Pons (tissue), 1 donor: Measurements from ENCODE around the gene MTO1.

ENCODE experiments used
- DNase-seq: peaks from one replicate; pipeline ENCODE4 v3.0.0-alpha.2; 2016; ENCODE audit warnings: low spot score

The MTO1 gene

GRCh38 chr6:73461537-73462350, at the start of gene MTO1:
Gene MTO1, plus strand, starts transcription at chr6:73461737. Its CDS starts 118 bp downstream, at chr6:73461855.
- DNase-seq: peak; percentile 94

- DNase-seq: no peak
These were observed 48.4 kb upstream of the MTO1 start for GRCh38 chr6:73413102-73413501.

- no peak for DNase-seq
These were observed 43.3 kb upstream of the MTO1 start for GRCh38 chr6:73418081-73418741.

GRCh38 chr6:73421534-73421933, 40.0 kb upstream of the MTO1 start:
- no peak for DNase-seq

- no peak for DNase-seq
These were observed 26.3 kb upstream of the MTO1 start for GRCh38 chr6:73435236-73435635.

- no peak for DNase-seq
These were observed 18.0 kb upstream of the MTO1 start for GRCh38 chr6:73443555-73443954.

- peak; percentile 29 for DNase-seq
These were observed 10.1 kb upstream of the MTO1 start for GRCh38 chr6:73451223-73452106.

- DNase-seq: peak; percentile 75
These were observed 9.5 kb upstream of the MTO1 start, which contains the start of gene CGAS for GRCh38 chr6:73452107-73452461. Gene CGAS, minus strand, starts transcription at chr6:73452297. Its CDS starts 116 bp downstream, at chr6:73452181.

- DNase-seq: no peak
These were observed 5.5 kb upstream of the MTO1 start for GRCh38 chr6:73455865-73456629.

- DNase-seq: peak; percentile 17
These were observed 2.1 kb upstream of the MTO1 start for GRCh38 chr6:73459474-73459873.

GRCh38 chr6:73460056-73460455, 1.5 kb upstream of the MTO1 start:
- DNase-seq: peak; percentile 88

GRCh38 chr6:73471686-73472290, 10.3 kb downstream of the MTO1 start:
- DNase-seq: peak; percentile 28

GRCh38 chr6:73476723-73477122, 15.2 kb downstream of the MTO1 start:
- no peak for DNase-seq

- DNase-seq: no peak
These were observed 15.9 kb downstream of the MTO1 start for GRCh38 chr6:73477407-73477806.

- no peak for DNase-seq
These were observed 20.4 kb downstream of the MTO1 start for GRCh38 chr6:73481969-73482368.

- DNase-seq: no peak
These were observed 22.9 kb downstream of the MTO1 start for GRCh38 chr6:73484438-73484837.

GRCh38 chr6:73487473-73487872, 25.9 kb downstream of the MTO1 start:
- DNase-seq: no peak

- no peak for DNase-seq
These were observed 29.8 kb downstream of the MTO1 start for GRCh38 chr6:73491377-73491776.

- DNase-seq: no peak
These were observed 36.4 kb downstream of the MTO1 start for GRCh38 chr6:73497915-73498314.

- DNase-seq: no peak
These were observed 41.7 kb downstream of the MTO1 start for GRCh38 chr6:73503027-73503772.
